GM19328 (cell line): ENCODE data around the gene OSBPL2.

ENCODE experiments used
- ATAC-seq: cut with Tn5 transposase; IDR thresholded peaks from one replicate; pipeline ENCODE4 v1.9.1; 2021; ENCODE audit warnings: mild to moderate bottlenecking, moderate library complexity; ENCODE audit not compliant: unreplicated experiment

Gene OSBPL2

DNA sequence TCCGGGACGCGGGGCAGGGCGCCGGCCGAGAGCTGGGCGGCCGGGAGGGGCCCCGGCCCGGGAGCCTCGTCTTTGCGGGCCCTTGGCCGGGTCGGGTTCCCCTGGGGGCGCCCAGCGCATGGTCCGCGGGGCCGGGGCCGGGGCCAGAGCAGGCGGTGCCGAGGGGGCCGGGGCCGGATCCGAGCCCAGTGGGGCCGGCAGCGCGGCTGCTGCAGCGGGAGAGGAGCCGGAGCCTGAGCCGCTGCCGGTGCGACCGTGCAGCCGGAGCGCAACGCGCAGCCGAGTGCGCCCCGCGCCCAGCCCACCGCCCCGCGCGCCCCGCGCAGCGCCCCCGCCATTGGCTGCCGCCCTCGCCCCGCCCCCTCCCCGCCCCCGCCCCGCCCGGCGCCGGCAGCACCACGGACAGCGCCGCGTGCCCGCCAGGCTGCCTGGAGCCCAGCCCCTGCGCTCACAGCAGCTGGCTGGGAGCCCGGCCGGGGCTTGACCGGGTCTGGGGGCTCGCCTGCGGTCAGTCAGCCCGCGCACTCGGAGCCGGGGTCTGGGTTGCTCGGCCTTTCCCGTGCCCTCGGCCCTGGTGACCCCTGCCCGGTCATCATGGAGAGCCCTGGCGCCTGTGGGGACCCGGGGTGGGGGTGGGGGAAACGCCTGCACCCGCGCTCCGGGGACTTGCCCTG is 18.2 kb upstream of the OSBPL2 start, which contains the start of gene HRH3:
Gene HRH3, minus strand, starts transcription at position 287 of the 674 bp plus-strand sequence. CDS start 308 bp downstream, outside the sequence.
- no peak for ATAC-seq

DNA sequence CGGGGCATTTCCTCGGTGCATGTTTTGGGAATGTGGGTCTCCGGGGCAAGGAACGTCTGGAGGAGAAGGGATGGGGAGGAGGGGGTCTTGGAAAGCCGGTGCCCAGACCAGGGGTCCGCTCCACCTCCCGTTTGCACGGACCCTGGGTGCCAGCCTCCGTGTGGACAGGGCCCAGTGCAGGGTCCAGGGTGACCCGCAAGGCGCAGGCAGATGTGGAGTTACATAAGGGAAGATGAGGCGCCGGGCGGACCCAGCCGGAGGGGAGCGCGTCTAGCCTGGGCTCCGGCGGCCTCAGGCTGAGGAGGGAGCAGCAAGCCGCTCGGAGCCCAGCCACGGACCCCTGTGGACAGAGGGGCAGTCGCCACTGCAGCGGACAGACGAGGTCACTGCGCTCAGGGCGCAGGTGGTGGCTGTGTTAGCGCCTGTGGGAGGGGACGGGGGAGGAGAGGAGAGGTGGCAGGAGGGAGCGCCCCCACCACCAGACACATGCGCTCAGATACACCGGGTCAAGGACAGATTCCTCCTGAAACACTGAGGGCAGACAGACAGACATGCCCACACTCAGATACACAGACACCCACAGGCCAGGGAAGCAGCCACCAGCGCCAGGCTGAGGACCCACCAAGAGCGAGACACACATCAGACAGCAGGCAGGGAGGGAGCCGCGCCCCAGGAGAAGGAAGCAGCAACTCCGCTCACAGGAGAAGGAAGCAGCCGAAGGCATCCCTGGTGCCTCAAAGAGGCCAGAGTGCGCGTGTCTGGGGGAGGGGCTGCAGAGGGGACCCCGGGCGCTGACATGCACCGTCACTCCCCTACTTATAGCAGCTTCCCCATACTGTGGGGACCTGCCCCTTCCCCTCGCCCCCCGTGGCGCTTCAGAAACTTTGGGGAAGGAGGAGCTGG is 17.4 kb upstream of the OSBPL2 start:
- no peak for ATAC-seq

DNA sequence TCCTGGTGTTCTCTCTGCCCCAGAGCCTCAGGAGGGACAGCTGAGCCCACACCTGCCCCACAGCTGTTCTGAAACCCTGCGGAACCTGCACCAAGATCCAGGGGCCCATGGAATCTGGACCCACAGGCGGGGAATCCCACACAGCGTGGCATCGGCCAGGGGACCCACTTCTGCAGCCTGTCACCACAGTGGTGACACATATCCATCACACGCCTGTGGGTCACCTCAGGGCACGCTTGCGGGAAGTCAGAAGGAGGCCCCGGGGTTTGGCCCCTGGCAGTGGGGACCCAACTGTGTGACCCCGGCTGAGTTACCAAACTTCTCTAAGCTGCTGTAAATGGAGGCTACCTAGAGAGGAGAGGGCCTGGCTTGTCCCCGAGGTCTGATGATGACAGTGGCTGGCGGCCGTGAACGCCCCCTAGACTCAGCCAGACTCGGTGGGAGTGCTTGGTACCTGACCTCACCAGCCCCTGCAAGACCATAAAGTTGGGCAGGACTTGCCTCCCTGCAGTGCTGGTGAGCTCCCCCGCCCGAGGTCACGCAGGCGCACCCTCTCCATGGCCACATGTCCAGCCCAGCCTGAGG is 16.0 kb upstream of the OSBPL2 start:
- ATAC-seq: no peak

DNA sequence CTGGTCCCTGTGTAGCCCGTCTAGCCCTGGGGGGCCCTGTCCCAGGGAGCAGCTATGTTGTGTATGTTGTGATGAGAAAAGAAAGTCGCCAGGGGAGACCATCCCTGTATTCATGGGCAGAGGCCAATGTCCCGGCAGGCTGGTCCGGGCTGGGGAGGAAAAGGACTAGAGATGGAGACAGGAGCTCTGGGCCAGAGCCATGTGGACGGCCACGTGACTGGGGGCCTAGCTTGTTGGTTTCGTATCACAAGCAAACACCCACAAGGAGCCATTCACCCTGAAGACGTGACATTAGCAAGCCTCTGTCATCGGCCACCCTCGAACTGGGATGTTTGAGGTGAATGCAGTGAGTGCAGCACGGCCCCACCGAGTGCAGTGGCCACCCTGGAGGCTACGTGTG is 15.3 kb upstream of the OSBPL2 start:
- ATAC-seq: no peak

DNA sequence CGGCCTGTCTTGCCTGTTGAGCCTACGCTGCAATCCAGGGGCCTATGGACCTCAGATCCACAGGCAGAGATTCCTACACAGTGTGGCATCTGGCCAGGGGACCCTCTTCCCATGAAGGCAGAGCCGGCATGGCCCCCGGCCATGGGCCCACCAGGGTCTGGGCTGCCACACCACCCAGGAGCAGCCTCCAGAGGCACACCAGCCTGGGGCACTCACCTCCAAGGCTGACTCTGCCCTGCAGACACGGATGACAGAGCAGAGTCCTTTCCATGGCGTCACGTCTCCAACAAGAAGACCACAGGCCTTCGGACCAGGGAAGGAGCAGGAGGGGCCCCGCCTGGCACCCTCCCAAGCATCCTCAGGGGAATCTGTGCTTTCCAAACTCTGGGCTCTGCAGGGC is 14.8 kb upstream of the OSBPL2 start:
- no peak for ATAC-seq

DNA sequence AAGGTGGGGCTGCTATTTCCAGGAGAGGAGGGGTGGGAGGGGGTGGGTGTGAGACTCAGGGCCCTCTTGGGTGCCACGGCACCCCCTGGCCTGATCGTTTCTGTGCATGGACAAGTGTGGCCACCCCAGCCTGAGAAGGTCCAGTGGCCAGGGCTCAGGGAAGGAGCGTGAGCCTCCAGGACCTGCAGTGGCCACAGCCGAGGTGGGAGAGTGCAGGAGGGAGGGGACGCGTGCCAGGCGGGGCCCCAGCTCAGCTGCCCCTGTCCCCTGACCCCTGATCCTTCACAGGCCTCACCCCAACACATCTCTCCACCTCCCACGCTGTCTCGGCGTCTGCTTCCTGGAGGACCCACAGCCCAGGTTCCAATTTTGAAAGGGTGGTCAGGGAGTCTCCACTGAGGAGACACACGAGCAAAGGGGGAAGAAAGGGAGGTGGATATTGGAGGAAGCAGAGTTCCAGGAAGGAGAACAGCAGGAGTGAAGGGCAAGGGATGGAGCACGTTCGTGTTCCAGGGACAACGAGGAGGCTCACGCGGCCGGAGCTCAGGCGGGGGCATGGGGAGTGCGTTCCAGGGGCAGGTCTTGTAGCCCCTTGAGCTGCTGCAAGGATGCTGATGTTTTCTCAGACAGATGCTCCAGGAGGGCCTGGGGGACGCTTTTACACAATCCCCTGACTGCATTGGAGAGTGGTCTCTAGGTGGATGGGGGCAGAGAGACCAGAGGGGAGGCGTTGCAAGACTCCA is 14.0 kb upstream of the OSBPL2 start:
- no peak for ATAC-seq

DNA sequence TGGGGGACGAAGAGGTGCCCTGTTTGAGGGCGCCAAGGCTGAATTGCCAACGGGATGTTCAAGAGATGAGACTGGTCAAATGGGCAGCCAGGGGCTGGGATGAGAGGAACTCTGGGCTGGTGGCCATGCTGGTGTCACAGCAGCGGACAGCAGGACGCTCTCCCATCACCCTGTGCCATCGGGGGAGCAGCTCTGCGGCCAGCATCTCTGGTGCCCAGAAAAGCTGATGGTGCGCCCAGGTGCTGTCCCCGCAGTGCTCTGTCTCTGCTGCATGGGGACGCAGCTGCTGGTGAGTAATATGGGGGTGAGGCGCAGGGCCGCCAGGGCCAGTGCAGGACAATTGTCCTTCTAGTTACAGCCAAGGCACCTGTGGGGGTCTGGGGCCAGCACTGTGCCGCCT is 13.3 kb upstream of the OSBPL2 start:
- no peak for ATAC-seq

DNA sequence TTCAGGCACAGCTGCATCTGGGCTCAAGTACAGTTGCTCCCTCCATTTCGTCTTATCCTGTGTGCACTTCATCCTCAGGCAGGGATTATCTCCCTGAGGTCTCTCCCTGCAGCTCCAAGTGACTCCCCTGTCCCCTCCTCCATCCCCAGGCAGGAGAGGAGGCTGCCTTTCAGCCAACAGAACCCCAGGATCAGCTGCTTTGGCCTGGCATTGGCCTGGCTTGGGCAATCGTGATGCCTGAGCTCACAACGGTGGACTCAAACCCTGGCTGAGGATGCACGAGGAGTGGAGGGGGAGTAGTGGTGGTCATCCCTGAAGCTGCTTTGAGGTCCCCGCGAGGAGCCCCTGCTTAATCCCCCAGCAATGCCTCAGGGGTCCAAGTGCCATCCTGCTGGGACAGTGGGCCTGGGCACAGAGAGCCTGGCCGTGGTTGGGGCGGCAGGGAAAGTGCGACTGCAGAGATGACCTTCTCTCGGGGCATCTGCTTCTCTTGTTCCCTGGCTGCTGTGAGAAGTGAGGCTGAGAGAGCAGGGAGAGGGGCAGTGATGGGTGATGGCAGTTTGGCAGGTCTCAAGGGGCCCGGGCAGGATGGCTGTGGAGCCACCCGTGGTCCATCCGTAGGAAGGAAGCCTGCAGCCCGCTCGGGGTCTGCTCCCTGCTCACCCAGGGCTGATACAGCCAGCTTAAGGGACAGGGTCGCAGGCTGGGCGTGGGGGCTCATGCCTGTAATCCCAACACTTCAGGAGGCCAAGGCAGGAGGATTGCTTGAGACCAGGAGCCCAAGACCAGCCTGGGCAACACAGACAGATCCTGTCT is 12.3 kb upstream of the OSBPL2 start:
- ATAC-seq: no peak

DNA sequence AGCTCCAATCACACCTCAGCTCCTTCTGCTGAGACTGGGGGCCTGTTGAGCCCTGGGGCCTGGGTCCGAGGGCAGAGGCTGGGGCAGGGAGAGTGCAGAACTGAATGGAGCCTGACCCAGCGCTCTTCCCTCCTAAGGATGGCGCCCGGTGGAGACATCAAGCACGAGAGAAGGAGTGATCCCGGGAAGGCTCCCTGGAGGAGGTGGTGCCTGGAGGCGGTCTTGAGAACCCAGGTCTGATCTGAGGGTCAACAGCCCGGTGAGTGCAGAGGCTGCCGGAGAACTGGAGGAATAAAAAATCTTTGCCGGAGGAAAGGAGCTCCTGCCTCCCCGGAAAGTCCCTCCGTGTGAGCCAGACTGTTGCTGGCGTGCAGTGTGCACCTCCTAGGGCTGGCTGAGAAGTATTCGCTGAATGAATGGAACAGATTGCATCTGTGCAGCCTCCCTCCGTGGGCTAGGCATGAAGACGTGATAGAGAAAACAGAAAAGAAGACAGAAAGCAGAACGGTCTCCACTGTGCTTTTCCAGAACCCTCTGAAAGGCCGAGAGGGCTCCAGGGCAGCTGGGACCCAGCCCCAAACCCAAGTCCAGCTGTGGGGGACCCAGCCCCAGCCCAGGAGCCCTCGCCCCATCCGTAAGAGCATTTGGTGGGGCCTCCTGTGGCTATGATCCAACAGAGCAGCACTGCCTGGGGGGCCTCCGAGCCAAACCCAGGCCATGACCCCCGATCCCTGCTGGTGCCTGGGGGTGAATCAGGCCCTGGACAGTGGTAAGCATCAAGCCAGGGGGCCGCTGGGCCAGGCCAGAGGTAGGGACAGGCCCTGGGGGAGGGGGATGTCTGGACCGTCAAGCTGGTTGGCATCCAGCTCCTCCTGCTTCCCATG is 11.4 kb upstream of the OSBPL2 start:
- no peak for ATAC-seq

DNA sequence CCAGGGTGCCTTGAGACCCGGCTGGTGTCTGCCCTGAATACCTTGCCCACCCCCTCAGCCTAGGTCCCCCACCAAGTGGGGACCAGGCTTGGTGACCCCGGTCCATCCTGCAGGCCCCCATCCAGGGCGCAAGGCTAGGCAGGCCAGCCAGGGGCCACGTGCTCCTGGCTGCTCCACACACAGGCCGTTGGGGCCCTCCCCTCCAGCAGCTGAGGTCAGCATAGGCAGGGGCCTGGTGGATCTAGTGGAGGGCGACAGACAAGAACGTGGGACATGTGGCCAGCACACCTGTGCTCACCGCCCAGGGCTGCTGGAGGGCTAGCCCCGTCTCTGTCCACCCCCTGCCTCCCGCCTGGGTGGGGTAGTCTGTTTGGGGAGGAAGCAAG is 10.7 kb upstream of the OSBPL2 start:
- no peak for ATAC-seq

DNA sequence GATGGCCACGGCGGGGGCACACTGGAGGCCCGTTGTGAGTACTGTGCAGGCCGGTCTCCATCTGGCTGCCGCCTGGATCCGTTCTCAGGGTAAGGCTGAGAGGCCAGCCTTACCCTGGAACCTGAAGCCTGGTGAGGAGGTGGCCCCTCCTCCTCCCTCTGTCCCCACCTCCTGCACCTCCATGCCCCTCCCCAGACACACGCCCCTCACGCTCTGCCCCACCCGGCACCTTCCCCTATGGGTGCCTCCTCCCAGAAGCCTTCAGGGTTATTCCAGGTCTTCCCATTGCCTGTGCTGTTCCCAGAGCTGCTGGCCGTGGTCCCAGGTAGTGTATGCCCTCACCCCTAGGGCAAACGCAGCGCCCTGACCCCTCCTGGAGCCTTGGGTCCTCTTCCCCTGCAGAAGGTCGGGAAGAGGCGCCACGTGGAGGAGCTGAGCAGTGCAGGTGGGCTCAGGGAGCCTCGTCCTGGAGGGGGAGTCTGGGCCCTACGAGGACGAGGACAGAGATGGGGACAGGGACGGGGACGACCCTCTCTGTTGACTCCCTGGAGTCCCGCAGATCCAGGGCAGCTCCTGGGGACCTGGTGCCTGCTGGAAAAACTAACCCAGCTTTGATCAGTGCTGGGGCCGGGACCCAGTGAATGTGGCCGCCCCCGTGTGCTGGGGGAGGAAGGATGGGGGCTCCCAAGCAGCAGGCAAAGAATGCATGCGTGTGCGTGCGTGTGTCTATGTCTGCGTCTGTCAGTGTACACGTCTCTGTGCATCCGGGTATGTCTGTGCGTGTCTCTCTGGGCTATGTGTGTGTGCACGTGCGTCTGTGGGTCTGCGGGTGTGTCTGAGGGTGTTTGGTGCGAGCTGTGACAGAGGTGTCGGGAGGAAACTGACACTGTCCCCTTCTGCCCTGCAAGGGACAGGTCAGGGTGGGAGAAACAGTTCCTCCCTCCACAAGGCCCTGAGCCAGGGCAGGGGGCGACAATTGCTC is 10.1 kb upstream of the OSBPL2 start:
- no peak for ATAC-seq

DNA sequence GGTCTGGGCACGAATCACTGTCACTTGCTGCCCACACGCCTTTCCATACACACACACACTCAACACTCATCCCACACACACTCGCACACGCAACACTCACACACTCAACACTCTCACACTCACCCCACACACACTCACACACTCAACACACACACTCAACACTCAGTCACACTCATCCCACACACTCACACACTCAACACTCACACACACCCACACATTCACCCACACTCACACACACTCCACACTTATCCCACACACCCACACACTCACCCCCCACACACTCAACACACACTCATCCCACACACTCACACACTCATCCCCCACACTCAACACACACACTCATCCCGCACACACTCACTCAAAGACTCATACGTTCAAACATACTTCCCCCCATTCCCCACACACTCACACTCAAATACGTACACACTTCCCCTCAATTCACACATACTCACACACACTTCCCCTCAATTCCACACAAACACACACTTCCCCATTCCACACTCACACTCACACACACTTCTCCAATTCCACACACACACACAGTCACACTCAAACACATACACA is 9.3 kb upstream of the OSBPL2 start:
- no peak for ATAC-seq

DNA sequence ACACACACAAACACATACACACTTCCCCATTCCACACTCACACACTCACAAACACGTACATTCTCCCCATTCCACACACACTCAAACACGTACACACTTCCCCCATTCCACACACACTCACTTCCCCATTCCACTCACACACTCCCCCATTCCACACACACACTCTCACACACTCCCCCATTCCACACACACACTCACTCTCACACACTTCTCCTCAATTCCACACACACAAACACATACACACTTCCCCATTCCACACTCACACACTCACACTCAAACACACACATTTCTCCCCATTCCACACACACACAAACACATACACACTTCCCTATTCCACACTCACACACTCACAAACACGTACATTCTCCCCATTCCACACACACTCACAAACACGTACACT is 8.7 kb upstream of the OSBPL2 start:
- ATAC-seq: no peak

DNA sequence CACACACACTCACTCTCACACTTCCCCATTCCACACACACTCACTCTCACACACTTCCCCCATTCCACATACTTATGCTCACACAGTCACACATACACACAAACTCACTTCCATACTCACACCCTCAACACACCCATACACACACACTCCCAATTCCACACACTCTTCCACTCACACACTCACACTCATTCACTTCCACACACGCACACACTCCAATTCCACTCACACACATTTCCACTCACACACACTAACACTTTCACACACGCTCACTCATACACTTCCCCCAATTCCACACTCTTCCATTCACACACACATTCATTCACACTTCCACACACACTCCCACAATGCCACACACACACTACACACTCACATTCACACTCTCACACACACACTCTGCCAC is 8.0 kb upstream of the OSBPL2 start:
- no peak for ATAC-seq

DNA sequence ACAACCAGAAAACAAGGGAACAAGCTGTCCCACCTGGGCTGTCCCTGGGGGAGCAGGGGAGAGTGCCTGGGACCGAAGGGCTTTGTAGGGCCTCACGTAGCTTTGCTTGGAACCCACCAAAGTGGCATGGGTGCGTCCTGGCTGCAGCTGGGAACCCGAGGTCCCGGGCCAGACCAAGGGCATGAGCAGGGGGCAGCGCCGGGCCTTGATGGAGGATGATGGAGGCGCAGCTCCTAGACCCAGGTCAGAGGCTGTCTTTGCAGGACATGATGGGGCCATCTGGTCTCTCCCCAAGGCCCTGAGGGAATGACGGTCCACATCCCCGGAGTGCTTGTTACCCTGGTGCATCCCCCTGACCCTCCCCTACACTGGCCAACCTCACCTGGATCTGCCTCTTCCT is 7.6 kb upstream of the OSBPL2 start:
- no peak for ATAC-seq

DNA sequence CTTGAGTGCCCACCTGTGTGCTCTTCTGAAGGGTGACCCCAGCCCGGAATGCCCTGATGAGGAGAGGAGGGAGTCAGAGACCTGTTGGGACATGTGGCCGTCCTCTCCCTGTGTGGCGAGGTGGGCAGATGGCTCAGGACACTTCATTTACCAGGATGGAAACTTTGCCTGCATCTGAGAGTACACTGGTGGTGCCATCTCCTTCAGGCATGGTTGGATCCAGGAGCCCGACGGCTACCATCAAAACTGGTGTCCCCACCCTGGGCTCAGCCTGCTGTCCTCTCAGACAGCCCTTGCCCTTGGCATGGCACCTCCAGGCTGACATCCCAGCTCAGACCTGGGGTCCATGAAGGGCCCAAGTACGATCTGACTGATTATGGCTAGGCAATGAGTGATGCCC is 7.0 kb upstream of the OSBPL2 start:
- ATAC-seq: no peak

DNA sequence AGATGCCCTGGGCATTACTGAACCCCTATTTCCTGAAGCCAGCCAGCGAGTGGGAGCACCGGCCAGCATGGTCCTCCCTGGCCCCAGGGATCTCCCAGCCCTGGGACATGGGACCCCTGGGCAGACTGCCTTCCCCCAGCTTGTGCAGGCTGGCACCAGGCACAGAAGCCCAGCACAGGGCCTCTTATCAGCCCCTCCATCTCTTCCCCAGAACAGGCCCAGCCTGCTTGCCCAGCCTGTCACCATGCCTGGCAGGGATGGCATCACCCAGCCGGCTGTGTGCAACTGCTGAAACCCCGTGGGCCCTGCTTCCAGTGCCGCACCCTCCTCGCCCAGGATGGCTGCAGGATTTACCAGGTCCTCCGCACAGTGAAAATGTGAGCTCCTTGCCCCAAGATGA is 6.1 kb upstream of the OSBPL2 start:
- no peak for ATAC-seq
